Right ventricle myocardium superior (tissue), 1 donor: ENCODE data around the gene KIRREL1. TPM values are rescaled to one million over a fixed set of nuclear protein-coding genes. Genes with fewer than 3 reads are reported as not detected.

Experiments
- ATAC-seq: fragments of 200-7000 bp; cut with Tn5 transposase; one replicate; pipeline ENCODE4 v1.9.1; 2020; ENCODE audit warnings: mild to moderate bottlenecking; ENCODE audit not compliant: poor library complexity
- DNase-seq: peaks from one replicate; pipeline ENCODE4 v3.0.0-alpha.2; 2020
- intact Hi-C: fragments of 100-400 bp; cut with DNase I; formaldehyde crosslinking; loops from one replicate; pipeline ENCODE4 v1.11.2; 2022
- total RNA-seq: library from RNA; stranded (reverse); fragmentation: NEBNext Ultra II Directional; extraction: Animal tissue kit (Norgen Biotek cat#: 25700); gene quantifications from one replicate; pipeline ENCODE4 v1.2.1, GENCODE V29; 2021
- donor health status: DM: no; HTN: yes; CAD: no; lungs with severe emphysema.

Gene KIRREL1
- total RNA-seq, 1 donor from 2014 or later: 9.5 TPM

GRCh38 chr1:158021721-158022120 is 28.3 kb downstream of the KIRREL1 start:
- intact Hi-C loops: no loop called here
- ATAC-seq: no peak
- DNase-seq: no peak

DNA sequence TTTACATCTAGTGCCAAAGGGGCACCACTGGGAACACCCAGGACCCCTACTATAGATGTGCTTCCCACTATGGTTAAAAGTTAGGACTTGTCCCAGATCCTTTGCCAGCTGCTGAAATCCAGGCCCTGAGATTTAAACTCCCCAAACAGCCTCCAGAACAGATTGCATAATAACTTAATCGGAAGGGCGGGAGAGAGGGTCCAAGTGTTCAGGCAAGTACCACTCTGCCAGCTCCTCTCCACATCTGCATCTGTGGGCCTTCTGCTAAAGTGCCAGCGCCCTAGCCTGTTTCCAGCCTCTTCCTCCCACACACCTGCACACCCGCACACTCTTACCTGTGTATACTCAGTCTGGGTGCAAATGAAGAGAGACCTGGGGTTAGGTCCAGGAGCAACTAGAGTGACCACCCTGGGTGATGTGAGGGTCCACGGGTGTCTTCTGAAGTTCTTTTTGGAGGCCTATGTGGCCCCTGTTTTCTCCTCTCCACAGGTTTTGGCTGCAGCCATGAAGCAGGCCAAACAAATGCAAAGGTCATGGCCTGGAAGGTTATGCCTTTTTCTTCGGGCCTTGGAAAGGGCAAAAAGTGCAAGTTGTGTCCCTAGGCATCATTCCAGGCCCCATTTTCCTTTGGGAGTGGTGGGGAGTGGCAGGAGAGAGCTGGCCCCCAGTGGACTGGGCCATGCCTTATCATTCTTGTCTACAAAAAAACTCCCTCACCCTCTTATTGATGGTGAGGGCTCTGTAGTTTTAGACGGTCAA is 29.3 kb downstream of the KIRREL1 start:
- intact Hi-C loops: no loop called here
- peak; percentile 76 for ATAC-seq
- no peak for DNase-seq

DNA sequence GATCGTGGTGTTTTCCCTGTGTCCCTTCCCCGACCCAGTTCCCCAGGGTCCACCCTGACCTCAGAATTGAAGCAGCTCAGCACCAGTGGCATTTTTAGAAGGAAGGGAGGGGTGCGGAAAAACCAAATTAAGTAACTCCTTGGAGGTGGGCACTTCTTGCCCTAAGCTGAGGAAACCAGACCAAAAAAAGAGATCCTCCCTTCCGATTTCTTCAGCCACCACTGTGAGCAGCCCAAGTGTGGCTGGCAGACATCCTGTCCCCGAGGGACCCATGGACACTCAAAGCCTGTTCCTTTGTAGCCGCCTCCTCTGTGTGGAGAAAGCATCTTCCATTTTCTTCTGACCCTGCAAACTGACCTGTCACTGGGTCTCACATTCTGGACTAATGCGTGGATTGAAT is 31.3 kb downstream of the KIRREL1 start:
- peak; percentile 18 for ATAC-seq
- DNase-seq: peak; percentile 62
- intact Hi-C loops: no loop called here

DNA sequence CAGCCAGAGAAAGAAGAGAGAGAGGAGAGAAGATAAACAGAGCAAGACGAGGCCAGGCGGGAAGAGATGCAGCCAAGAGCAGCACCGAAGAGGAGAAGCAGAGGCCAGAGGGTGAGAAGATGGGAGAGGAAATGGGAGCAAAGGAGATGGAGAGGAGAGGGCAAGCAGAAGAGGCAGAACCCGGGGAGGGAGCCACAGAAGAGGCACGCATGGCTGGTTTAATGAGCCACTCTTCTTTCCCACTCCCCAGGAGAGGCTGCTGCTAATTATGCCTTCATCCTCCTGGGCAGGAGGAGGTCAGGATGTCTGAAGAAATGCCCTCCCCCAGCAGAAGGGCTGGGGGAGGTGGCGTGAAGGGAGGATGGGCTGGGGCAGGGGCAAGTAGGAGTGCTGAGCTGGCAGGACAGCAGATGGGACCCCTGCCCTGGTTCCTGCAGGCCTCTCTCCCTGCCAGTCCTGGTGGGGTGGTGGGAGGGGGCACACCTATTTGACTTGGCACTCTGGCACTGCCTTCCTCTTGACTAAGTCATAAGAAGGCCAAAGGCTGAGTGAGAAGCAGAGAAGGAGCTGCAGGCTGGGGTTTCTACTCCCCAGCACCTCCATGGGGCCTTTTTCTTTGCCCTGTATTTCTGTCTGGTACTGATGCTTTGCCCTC is 32.3 kb downstream of the KIRREL1 start:
- intact Hi-C loops: no loop called here

DNA sequence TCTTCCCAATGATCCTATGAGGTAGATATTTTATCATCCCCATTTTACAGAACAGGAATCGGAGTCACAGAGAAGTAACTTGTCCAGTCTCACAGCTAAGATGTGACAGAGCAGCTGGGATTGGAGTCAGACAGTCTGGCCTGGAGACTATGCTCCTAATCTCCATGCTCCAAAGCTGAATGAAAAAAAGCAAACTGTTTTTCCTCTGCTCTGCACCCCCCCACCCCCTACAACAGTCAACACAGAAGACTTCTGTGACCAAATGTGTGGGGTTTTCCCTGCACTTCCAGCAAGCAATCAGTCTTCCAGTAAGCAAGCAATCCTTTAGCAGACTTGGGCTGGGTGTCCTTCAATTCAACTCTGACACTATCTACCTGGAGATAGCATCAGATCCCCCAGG is 33.2 kb downstream of the KIRREL1 start:
- intact Hi-C loops: no loop called here
- ATAC-seq: no peak
- DNase-seq: no peak

More for the DNA sequence above, 32.3 kb downstream of the KIRREL1 start:
- peak; percentile 32 for ATAC-seq
- no peak for DNase-seq

GRCh38 chr1:158027508-158027907 is 34.1 kb downstream of the KIRREL1 start:
- DNase-seq (no peak), ATAC-seq (no peak)
- intact Hi-C loops: no loop called here

DNA sequence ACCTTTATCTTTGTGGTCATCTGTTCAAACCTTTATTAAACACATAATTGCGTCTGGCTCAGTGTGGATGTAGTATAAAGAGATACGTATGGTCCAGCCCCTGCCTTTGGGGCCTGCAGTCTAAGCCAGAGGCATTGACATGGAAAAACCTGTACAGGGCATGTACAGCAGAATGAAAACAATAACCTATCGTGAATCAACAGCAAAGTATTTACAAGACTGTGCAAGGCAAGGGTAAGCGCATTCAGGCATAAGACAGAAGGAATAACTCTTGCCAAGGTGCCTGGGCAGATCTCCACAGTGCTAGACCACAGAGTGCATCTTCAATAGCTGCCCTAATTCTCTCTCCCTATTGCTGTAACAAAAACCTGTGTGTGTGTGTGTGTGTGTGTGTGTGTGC is 35.5 kb downstream of the KIRREL1 start:
- ATAC-seq: no peak

GRCh38 chr1:158035014-158035413 is 41.6 kb downstream of the KIRREL1 start:
- intact Hi-C loops: loop anchor here (5.0 kb wide), 1 partner anchor 43 kb away; the partner anchor contains the start of gene KIRREL1
- ATAC-seq (no peak), DNase-seq (no peak)

More for the DNA sequence above, 35.5 kb downstream of the KIRREL1 start:
- DNase-seq: no peak
- intact Hi-C loops: no loop called here

- DNase-seq: no peak
- intact Hi-C loops: loop anchor here (5.0 kb wide), 1 partner anchor 44 kb away; the partner anchor contains the start of gene KIRREL1
- peak; percentile 53 for ATAC-seq
These were observed 42.6 kb downstream of the KIRREL1 start for GRCh38 chr1:158035976-158036583.

- DNase-seq: no peak
- intact Hi-C loops: loop anchor here (5.0 kb wide), 1 partner anchor 45 kb away; the partner anchor contains the start of gene KIRREL1
- ATAC-seq: no peak
These were observed 43.8 kb downstream of the KIRREL1 start for GRCh38 chr1:158037008-158037865.

DNA sequence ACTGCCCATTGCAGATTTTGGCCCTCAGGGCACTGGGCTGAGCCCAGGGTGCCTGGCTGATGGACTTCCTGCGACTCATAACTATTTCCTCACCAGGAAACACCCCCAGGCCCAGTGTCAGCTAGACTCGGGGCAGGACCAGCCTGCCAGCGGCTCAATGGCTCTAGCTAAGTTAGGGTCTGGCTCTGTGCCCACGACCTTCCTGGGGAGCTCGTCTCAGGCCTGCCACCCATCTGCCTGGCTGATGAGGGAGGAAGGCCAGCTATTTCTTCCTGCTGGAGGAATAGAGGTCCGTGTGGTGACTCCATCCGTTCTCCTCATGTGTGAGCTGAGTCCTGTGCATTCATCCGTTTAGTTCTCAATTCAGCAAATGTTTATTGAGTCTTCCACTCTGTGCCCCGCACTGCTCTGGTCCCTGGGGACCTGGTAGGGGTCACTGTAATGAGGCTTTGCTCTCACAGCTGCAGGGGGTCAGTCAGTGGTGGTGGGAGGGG is 44.5 kb downstream of the KIRREL1 start:
- intact Hi-C loops: loop anchor here (5.0 kb wide), 1 partner anchor 46 kb away; the partner anchor contains the start of gene KIRREL1
- no peak for ATAC-seq
- DNase-seq: peak; percentile 60

DNA sequence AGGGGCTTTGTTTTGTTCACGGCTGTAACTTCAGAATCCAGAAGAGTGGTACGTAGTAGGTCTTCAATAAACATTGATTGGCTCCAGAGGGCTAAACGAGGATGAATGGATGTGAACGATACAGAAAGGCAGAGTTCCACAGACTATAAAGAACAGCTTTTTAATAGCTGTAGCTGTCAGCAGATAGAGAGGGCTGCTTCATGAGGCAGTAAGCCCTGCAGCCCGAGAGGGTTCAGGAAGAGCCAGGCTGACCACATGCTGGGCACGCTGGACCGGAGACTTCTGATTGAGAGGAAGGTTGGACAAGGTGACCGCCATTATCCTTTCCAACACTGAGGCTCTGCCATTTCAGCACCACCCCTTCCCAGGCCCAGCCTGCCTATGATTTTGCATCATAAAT is 45.3 kb downstream of the KIRREL1 start:
- no peak for ATAC-seq
- DNase-seq: no peak
- intact Hi-C loops: loop anchor here (5.0 kb wide), 1 partner anchor 46 kb away; the partner anchor contains the start of gene KIRREL1

- DNase-seq: no peak
- intact Hi-C loops: loop anchor here (5.0 kb wide), 1 partner anchor 47 kb away; the partner anchor contains the start of gene KIRREL1
- no peak for ATAC-seq
These were observed 45.9 kb downstream of the KIRREL1 start for GRCh38 chr1:158039380-158039779.

DNA sequence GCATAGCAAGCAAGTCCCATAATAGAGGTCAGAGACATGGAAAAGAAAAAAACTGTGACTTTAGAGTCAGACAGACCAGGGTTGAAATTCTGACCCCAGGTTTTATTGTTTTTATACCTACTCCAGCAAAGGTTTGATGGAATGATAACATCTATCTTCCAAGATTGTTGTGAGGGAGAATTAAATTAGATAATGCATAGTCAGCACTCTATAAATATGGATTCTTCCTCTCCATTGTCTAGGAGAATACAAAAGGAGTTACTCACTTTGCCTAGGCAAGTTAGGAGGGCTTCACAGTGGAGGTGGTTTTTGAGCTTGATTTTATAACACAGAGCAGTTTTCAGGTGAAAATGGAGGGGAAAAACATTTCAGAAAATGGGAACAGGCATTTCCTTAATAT is 46.9 kb downstream of the KIRREL1 start:
- intact Hi-C loops: no loop called here
- DNase-seq (no peak), ATAC-seq (no peak)

DNA sequence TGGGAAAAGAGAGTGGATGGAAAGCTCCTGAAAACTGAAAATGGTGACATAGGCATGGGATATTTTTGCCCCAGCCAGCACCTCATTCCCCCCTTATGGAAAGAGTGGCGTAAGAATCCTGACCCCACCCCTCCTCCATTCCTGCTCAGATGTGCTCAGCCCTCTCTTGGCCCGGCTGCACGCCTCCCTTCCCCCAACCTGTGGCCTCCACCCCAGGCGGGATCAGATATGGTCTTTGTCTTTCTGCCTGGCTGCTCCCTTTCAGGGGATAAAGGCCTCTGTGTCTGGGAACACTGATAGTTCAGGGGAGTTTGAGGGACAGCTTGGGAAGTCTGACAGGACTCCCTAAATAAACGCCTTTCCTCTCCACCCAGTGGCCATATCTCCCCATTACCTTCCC is 49.8 kb downstream of the KIRREL1 start:
- intact Hi-C loops: no loop called here
- DNase-seq (no peak), ATAC-seq (no peak)

- ATAC-seq (peak; percentile 48), DNase-seq (no peak)
- intact Hi-C loops: no loop called here
These were observed 52.2 kb downstream of the KIRREL1 start for GRCh38 chr1:158045639-158046038.

- ATAC-seq (no peak), DNase-seq (no peak)
- intact Hi-C loops: no loop called here
These were observed 53.5 kb downstream of the KIRREL1 start for GRCh38 chr1:158046715-158047510.
